Hematopoietic multipotent progenitor cell treated with erythropoietin and hydrocortisone succinate and interleukin-3 and kit ligand, for 6 days (in vitro differentiated cells): ENCODE results near the gene CACNG1.

ENCODE experiments used
- DNase-seq: peaks from one replicate; pipeline ENCODE4 v3.0.0-alpha.2; 2015

CACNG1 gene, protein sequence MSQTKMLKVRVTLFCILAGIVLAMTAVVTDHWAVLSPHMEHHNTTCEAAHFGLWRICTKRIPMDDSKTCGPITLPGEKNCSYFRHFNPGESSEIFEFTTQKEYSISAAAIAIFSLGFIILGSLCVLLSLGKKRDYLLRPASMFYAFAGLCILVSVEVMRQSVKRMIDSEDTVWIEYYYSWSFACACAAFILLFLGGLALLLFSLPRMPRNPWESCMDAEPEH

DNA sequence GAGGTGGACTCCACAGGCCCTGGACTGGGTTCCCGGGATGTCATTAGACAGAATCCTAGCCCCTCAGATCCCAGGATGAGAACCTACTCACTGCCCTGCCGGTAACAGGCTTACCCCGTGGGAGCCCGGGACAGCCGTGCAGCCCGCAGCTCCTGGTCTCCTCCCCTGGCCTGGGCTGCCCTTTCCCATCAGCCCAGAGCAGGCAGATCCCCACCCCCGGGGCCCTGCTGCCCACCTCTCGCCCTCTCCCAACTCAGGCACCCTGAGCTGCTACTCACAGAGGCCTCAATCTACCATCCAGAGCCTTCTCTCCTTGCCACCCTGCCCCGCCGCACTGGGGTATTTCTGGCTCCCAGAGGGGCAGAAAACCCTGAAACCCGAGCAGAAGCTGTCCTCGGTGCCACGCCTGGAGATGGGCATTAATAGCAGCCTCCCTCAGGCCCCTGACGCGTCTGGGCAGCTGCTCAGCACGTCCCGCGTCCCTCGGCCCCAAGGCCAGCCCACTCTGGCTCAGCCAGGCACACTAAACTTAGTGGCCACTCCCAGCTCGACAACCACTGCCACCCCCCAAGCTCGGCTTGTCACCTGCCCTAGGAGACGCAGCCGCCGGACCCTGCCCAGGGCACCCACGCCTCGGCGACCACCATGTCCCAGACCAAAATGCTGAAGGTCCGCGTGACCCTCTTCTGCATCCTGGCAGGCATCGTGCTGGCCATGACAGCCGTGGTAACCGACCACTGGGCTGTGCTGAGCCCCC, at the start of gene CACNG1:
CACNG1 (plus strand) TSS at position 539 of the 757 bp plus-strand sequence; CDS start at position 646, 107 bp downstream.
- no peak for DNase-seq

DNA sequence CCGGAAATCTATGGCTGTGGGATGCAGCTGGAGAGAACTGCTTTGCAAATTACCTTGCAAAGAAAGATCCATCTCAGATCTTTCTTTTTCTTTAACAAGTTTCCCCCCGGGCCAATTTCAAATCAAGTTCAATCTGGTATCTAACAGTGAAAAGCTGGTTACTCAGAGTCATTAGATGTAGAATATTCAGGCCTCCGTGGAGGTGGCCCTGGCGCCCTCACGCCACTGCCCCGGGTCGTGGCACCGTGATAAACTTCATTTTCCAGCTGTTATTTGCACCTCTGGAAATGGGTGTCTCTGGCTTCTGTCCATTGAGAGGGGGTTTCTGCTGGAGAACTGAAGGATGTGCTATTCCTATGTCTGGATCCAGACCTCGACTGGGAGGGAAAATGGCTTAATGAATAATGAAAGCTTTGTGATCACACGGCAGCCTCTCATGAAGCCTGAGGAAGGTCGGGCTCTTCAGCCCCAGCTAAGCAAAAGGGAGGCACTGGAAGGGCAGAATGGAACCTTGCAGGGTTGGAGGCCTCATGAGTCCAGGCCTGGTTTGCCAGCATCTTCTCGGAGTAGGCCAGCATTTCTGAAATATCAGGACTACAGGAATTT, 49.3 kb upstream of the CACNG1 start:
- DNase-seq: no peak

DNA sequence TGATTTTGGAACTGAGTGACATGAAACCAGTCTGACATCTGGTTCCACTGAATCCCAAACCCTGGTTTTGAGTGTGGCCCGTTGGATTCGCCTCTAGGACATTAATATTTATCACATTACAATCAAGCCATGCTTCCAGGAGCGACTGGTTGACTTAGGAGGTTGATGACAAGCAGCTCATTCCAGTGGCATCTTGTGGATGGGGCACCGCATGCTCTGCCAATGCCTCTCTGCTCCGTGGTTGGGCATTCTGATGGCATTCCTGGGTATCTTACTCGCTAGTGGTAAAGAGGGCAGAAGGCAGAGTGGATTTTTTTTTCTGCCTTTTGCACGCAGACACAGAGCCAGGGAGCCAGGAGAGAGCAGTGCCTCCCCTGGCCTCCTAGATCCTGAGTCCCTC, 48.4 kb upstream of the CACNG1 start:
- no peak for DNase-seq

DNA sequence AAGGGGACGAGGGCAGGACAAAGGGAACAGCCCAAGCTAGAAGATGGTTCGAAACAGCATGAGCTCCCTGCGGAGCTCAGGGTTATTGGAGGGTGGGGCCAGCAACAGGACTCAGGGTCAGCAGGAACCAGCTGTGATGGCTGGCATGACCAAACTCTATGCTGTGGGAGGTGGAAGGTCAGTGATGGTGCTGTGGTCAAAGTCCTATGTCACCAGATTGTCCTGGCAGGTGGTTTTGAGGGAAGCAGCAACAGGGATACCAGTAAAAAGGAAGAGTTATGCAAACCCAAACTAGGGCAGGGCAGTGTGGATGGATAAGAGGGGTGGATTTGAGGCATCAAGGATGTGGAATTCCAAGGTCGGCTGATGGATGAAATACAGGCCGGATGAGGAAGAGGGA, 47.4 kb upstream of the CACNG1 start:
- DNase-seq: no peak

- no peak for DNase-seq
Observed at GRCh38 chr17:67003231-67003630, 41.1 kb upstream of the CACNG1 start.

GRCh38 chr17:67004181-67004580, 40.2 kb upstream of the CACNG1 start:
- no peak for DNase-seq

- DNase-seq: no peak
Observed at GRCh38 chr17:67007266-67007665, 37.1 kb upstream of the CACNG1 start.

- DNase-seq: no peak
Observed at GRCh38 chr17:67008101-67008500, 36.3 kb upstream of the CACNG1 start.

DNA sequence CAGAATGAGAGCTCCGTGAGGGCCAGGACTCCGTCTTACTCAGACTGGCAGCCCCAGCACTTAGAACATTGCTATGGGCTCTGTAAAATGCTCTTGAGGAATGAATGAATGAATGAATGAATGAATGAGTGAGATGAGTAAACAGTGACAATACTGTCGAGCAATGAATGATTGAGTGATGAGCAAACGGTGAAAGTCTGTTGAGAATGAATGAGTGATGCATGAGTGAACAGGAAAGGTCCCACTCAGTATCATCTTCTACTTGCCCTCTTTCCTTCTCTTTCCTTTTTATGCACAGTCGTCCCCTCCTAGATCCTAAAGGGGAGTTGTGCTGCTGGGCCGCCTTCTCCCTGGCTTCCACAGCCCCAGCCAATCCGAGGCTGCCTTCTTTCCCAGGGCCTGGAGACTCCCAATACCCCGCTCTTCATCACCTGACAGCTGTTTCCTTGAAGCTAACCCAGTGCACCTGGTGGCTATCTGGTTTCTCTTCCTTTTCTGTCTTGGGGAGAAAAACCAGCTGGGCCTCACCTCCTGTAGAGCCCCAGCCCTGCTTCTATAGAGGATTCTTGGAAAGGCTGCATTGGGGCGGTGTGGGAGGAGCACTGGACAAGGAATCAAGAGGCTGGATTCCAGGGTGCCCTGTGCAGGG, 32.7 kb upstream of the CACNG1 start:
- DNase-seq: no peak

DNA sequence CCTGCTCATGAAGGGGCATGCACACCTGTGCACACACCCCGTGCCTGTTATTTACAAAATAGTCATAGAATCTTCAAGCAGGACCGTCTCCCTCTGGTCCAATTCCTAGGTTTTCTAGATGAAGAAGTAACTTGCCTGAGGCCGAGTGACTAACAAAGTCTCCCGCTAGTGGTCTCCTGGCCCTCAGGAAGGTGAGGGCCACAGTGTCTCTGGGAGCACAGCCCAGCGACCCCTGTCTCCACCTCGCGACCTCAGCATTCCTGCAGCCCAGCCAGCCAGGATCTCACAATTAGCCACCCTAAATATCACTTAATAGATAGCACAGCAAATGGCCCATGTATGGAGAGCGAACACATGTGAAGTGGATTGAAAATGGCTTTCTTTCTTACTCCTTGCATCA, 30.5 kb upstream of the CACNG1 start:
- DNase-seq: no peak

DNA sequence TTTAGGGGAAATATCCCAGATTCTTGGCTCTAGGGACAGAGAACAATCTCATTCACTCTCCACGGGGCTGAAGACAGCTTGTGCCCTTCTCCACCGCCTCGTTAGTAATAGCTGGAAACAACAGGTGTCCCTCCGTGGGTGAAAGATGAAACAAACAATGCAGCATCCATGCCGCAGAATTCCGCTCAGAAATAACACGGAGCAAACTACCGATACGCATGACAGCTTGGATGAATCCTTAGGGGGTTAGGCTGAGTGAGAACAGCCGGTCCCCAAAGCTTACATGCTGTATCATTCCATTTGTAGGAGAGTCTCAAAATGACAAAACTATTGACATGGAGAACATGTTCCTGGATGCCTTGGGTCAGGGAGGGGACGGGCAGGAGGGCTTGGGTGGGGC, 29.4 kb upstream of the CACNG1 start:
- no peak for DNase-seq

DNA sequence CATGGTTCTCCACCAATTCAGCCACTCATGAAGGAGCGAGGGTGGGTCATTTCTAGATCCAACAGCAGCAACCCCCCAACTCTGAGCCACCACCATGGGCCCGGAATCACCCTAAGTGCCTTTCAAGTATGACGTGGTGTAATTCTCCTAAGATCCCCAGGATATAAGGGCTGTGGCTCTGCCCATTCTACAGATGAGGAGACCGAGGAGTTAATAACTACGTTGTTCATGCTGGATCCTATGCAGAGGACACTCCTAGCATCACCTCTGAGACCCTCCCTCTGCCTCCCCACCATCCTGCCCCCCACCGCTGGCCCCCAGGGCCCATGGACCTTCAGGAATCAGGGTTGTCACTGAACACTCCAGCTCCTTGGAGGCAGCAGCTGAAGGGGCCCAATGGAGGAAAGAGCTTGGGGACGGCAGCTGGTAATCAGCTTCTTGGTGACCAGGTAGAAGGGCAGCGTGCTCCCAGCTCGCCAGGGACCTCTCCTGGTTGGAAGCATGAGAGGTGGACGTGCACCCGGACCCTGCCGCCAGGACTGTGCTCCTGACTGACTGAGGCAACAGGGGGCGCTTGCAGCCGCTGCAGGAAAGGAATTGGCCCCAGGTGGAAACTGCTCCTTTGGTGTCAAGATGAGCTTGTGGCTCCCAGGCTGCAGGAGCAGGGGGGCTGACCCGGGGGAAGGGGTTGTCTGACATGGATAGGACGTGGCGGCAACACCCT, 28.2 kb upstream of the CACNG1 start:
- no peak for DNase-seq

GRCh38 chr17:67017910-67018309, 26.4 kb upstream of the CACNG1 start:
- no peak for DNase-seq

DNA sequence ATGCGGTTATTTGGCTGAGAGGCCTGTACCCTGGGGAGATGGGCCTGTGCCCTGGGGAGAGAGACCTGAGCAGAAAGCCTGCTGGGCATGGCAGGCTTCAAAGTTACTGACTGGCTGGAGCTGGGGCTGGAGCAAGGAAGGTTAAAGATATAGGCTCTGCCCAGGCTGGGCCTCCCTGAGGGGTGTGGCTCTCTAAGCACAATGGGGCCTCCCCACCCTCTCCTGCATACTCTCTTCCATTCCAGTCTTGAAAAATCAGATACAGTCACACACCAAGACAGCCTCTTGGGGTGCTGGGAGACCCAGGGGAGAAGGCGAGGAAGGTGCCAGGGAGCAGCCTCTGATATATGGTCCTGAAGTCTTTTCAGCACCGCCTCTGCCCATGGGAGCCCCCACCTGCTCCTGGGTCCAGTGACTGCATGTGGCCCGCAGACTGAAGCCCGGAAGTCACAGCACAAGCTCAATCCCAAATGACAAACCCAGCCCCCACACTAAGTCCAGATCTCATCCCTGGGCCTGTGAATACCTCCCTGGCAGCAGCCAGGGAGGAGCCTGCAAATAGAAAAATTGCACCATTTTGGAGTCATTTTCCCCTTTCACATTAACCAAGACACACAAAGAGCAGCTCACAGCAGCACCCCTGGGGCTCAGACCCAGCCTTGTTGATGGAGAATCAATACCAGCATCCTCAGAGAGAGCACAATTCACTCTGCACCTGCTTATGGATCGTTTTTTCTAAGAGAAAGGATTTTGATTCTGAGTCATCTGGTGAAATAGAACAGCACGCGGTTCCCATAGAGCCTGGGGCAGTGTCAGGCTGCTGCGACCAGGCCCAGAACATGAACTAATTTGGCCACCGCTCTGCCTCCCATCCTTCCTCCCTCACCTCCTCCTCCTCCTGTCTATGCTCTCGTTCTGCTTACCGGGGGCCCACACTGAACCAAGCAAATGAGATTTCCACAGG, 25.6 kb upstream of the CACNG1 start:
- DNase-seq: no peak

DNA sequence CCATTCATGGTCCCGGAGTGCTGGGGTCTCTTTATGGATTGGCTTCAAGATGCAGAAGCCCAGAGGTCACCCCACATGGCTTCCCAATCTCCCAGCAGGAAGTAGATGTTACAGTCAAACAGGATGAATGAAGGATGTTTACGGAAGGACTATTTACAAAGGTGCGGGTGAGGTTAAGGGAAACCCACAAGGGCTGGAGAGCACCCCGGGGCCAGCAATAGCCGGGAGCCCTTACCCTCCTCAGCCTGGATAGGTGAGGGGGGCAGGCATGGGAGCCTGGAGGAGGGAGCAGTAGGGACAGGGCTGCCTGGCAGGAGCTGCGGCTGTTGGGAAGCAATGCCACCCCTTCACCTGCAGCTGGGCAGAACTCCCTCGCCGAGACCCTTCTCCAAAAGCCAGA, 24.5 kb upstream of the CACNG1 start:
- DNase-seq: no peak

DNA sequence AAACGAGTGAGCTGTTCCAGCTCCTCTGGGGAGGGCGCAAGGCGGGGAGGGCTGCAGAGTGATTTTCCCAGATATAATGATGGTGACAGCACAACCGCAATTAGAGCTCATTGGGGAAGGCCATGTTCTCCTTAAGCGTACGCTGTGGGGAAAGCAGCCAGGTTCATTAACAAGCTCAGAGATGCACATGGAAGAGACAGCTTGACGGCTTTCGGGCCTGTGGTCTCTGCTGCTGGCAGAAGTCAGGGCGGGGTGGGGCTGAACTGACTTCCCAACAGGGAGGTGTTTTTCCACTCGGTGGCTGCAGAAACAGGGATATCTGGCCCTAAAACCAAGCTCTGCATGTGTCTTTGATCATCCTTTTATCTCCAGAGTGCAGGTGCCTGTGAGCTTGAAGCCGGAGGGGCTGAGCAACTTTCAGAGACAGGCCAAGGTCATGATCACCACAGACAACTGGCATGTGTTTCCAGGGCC, 24.0 kb upstream of the CACNG1 start:
- DNase-seq: no peak

DNA sequence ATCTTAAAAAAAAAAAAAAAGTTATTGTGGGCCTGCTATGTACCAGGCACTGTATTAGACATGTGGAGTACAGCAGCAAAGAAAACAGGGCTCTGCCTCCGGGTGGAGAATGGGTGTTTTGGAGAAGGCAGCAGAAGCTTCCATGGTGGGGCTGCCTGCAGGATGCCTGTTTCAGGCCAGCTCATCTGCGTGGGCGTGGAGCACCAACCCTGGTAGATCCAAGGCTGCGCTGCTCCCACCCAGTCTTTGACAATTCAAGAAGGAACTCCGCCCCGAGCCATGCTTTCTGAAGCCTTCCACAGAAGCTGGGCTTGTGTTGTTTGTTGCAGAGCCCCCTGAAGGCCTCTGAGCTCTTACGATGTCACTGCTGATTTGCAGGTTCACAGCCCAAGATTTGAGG, 23.2 kb upstream of the CACNG1 start:
- no peak for DNase-seq

- no peak for DNase-seq
Observed at GRCh38 chr17:67021743-67022450, 22.5 kb upstream of the CACNG1 start.

GRCh38 chr17:67022451-67022810, 21.9 kb upstream of the CACNG1 start:
- no peak for DNase-seq

DNA sequence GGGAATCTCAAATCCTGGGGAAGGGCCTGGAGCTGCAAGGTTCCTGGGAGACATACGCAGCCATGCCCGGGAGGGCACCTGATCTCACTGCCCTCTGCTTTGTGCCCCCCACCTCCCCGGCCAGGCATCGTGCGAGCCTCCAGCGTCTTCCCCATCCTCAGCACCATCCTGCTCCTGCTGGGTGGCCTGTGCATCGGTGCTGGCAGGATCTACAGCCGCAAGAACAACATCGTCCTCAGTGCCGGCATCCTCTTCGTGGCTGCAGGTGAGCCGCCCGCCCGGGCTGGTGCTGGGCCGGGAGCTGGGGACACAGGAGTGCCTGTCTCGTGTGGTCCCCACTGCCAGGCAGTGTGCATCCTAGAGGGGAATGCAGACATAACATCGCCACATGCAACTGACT, 19.6 kb upstream of the CACNG1 start:
- DNase-seq: no peak

GRCh38 chr17:67025216-67025792, 19.1 kb upstream of the CACNG1 start:
- no peak for DNase-seq
